A549 (cell line): ENCODE measurements around the gene CCDC138.

ENCODE experiments used
- CBX2 ChIP-seq: fragments of 200-600 bp; sonication (generic); IDR thresholded peaks from 2 replicates; pipeline ENCODE4 v1.6.1; 2016; ENCODE audit warnings: low read depth, mild to moderate bottlenecking, borderline replicate concordance
- CHD2 ChIP-seq: fragments of 150-350 bp; IDR thresholded peaks from 2 replicates; pipeline ENCODE4 v1.6.1; 2014; ENCODE audit warnings: low read length; ENCODE audit not compliant: partially characterized antibody
- POLR2A ChIP-seq: IDR thresholded peaks from 2 replicates; pipeline ENCODE4 v1.6.1; 2012; ENCODE audit warnings: mild to moderate bottlenecking, low read length
- RAD21 ChIP-seq, 2 experiments: fragments of >200 bp in 1 of 2; sonication (Bioruptor Twin) in 1 of 2; formaldehyde crosslinking in 1 of 2; IDR thresholded peaks in 1 of 2; conservative IDR thresholded peaks in 1 of 2; 2 replicates in 1 of 2; 3 replicates in 1 of 2; pipeline ENCODE4 v1.6.1; 2012 to 2018; ENCODE audit warnings: inconsistent platforms in 1 of 2
- RFX5 ChIP-seq: fragments of 450-650 bp; IDR thresholded peaks from 2 replicates; pipeline ENCODE4 v1.7.1; 2014; ENCODE audit warnings: antibody characterized with exemption, mild to moderate bottlenecking, moderate library complexity
- SREBF2 ChIP-seq: fragments of 450-650 bp; IDR thresholded peaks from 2 replicates; pipeline ENCODE4 v1.6.1; 2014; ENCODE audit warnings: mild to moderate bottlenecking, moderate library complexity
- TF ChIP-seq, protein P1 (sequence below): fragments of >200 bp; sonication (Bioruptor Twin); formaldehyde crosslinking; IDR thresholded peaks from 3 replicates; pipeline ENCODE4 v1.5.1; 2016
- TF ChIP-seq, protein P2 (sequence below): fragments of 450-650 bp; IDR thresholded peaks from 2 replicates; pipeline ENCODE4 v1.6.1; 2014; ENCODE audit warnings: antibody characterized with exemption
- TF ChIP-seq, protein P3 (sequence below): fragments of 250-450 bp; sonication (Bioruptor Pico); IDR thresholded peaks from 2 replicates; pipeline ENCODE4 v1.5.0; 2021; ENCODE audit warnings: mild to moderate bottlenecking, moderate library complexity, borderline replicate concordance

DNA sequence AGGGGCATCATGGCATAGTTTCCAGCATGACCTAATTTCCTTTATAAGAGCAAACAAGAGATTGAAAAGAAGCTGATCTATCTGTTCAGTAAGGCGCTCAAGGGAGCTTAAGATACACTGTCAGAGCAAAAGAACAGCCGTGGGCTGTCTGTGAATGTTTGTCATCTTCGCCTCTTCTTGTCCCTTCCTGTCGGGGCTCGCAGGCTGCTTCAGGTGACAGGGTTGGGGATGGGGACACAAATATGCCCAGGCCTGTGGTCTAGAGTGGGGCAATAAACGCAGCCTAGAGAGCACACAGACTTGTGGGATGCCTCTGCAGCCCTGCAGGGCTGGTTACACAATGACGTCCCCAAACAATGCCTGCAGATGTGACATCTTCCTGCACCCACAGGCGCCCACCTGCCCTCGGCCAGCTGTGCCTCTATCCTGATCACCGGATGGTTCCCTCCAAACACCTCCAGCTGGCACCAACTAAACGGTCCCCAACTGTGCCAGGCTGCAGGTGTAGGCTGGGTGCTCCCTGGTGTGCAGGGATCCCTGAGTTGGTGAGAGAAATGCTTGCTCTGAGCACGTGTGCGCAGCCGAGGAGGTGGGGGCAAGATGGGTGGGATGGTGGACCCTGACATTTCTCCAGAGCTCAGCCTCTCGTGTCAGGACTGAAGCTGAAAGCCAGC lies 129.7 kb downstream of the CCDC138 start:
- TF ChIP-seq, protein P1, sequence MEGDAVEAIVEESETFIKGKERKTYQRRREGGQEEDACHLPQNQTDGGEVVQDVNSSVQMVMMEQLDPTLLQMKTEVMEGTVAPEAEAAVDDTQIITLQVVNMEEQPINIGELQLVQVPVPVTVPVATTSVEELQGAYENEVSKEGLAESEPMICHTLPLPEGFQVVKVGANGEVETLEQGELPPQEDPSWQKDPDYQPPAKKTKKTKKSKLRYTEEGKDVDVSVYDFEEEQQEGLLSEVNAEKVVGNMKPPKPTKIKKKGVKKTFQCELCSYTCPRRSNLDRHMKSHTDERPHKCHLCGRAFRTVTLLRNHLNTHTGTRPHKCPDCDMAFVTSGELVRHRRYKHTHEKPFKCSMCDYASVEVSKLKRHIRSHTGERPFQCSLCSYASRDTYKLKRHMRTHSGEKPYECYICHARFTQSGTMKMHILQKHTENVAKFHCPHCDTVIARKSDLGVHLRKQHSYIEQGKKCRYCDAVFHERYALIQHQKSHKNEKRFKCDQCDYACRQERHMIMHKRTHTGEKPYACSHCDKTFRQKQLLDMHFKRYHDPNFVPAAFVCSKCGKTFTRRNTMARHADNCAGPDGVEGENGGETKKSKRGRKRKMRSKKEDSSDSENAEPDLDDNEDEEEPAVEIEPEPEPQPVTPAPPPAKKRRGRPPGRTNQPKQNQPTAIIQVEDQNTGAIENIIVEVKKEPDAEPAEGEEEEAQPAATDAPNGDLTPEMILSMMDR, result no peak
- TF ChIP-seq RFX5 (no peak), SREBF2 (no peak), POLR2A (no peak), CBX2 (no peak), RAD21 (conservative IDR thresholded peaks at IDR 0.05 in 1 of 2, IDR thresholded peaks at IDR 0.05 in 1 of 2) (no peak), CHD2 (no peak)
- TF ChIP-seq, protein P2, sequence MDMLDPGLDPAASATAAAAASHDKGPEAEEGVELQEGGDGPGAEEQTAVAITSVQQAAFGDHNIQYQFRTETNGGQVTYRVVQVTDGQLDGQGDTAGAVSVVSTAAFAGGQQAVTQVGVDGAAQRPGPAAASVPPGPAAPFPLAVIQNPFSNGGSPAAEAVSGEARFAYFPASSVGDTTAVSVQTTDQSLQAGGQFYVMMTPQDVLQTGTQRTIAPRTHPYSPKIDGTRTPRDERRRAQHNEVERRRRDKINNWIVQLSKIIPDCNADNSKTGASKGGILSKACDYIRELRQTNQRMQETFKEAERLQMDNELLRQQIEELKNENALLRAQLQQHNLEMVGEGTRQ, result no peak
- TF ChIP-seq, protein P3, sequence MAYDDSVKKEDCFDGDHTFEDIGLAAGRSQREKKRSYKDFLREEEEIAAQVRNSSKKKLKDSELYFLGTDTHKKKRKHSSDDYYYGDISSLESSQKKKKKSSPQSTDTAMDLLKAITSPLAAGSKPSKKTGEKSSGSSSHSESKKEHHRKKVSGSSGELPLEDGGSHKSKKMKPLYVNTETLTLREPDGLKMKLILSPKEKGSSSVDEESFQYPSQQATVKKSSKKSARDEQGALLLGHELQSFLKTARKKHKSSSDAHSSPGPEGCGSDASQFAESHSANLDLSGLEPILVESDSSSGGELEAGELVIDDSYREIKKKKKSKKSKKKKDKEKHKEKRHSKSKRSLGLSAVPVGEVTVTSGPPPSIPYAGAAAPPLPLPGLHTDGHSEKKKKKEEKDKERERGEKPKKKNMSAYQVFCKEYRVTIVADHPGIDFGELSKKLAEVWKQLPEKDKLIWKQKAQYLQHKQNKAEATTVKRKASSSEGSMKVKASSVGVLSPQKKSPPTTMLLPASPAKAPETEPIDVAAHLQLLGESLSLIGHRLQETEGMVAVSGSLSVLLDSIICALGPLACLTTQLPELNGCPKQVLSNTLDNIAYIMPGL (CRISPR knock-in tag), result no peak
